Endodermal cell (in vitro differentiated cells): ENCODE measurements around the gene GFOD2. TPM values are rescaled to one million over a fixed set of nuclear protein-coding genes. Genes with fewer than 3 reads are reported as not detected.

Source experiments
- DNase-seq: peaks from one replicate; pipeline ENCODE4 v3.0.0-alpha.2; 2017
- H3K27ac ChIP-seq: 2 replicates; pipeline ENCODE4 v1.5.1; 2013; ENCODE audit warnings: mild to moderate bottlenecking, low read depth, low read length, moderate library complexity
- H3K27me3 ChIP-seq: 2 replicates; pipeline ENCODE4 v1.6.1; 2013; ENCODE audit warnings: mild to moderate bottlenecking, low read length, moderate library complexity; ENCODE audit not compliant: insufficient read depth, control insufficient read depth, poor library complexity, severe bottlenecking
- H3K36me3 ChIP-seq: 2 replicates; pipeline ENCODE4 v1.7.0; 2013; ENCODE audit warnings: mild to moderate bottlenecking, low read length, moderate library complexity; ENCODE audit not compliant: control insufficient read depth, insufficient read depth
- H3K4me1 ChIP-seq: one replicate; pipeline ENCODE4 v1.7.0; 2013; ENCODE audit warnings: low read length; ENCODE audit not compliant: control insufficient read depth, insufficient read depth
- H3K4me3 ChIP-seq: 2 replicates; pipeline ENCODE4 v1.5.1; 2013; ENCODE audit warnings: mild to moderate bottlenecking, low read length, moderate library complexity
- H3K9ac ChIP-seq: 2 replicates; pipeline ENCODE4 v1.6.1; 2013; ENCODE audit warnings: mild to moderate bottlenecking, low read length, moderate library complexity; ENCODE audit not compliant: poor library complexity, severe bottlenecking; ENCODE audit errors: extremely low read depth
- H3K9me3 ChIP-seq: 2 replicates; pipeline ENCODE4 v1.6.1; 2013; ENCODE audit warnings: mild to moderate bottlenecking, low read length, moderate library complexity; ENCODE audit not compliant: control insufficient read depth
- H3K27ac Mint-ChIP-seq: 2 replicates; pipeline ENCODE4 v1.8.0; 2020; ENCODE audit warnings: mixed read lengths
- H3K27me3 Mint-ChIP-seq: 2 replicates; pipeline ENCODE4 v1.8.0; 2021; ENCODE audit warnings: mild to moderate bottlenecking, mixed read lengths; ENCODE audit not compliant: insufficient read depth
- H3K36me3 Mint-ChIP-seq: 2 replicates; pipeline ENCODE4 v1.8.0; 2020; ENCODE audit warnings: low read depth, mixed read lengths
- H3K4me1 Mint-ChIP-seq: 2 replicates; pipeline ENCODE4 v1.8.0; 2020; ENCODE audit warnings: mixed read lengths
- H3K4me3 Mint-ChIP-seq: 2 replicates; pipeline ENCODE4 v1.8.0; 2020; ENCODE audit warnings: mild to moderate bottlenecking, moderate library complexity, mixed read lengths
- H3K9me3 Mint-ChIP-seq: 2 replicates; pipeline ENCODE4 v1.8.0; 2020; ENCODE audit warnings: mild to moderate bottlenecking, mixed read lengths
- CTCF ChIP-seq: fragments of 200-600 bp; sonication (generic); conservative IDR thresholded peaks from 2 replicates; pipeline ENCODE4 v1.5.0; 2021; ENCODE audit warnings: antibody characterized with exemption, mild to moderate bottlenecking
- WGBS, 2 experiments: methylation state at CpG; one replicate each; pipeline versions ENCODE4 v1.1.5 to v1.1.7; 2013; ENCODE audit warnings: missing lambda C conversion rate in 2 of 2, mixed read lengths in 1 of 2; ENCODE audit not compliant: insufficient coverage in 1 of 2, insufficient read length in 1 of 2; 5-methylcytosine and 5-hydroxymethylcytosine counted together
- total RNA-seq, 2 donors: library from RNA; stranded (reverse); fragmentation: NEBNext Ultra II Directional in 1 of 2; extraction: Animal tissue kit (Norgen Biotek cat#: 25700) in 1 of 2; gene quantifications; 2 replicates in 1 of 2; 3 replicates in 1 of 2; pipeline ENCODE4 v1.2.1, GENCODE V29; 2021

The GFOD2 gene
- total RNA-seq, 2 donors from 2014 or later = 18.2 to 21.2 TPM

GRCh38 chr16:67729636-67730248, 10.6 kb upstream of the GFOD2 start:
- H3K27me3 Mint-ChIP-seq = no peaks in the 10 kb centered on the region
- H3K27ac Mint-ChIP-seq = no peak overlapping the region
- WGBS, 2 experiments = 96 to 98% methylated on average over 8 to 14 of the region's 14 CpGs
- Histone ChIP-seq H3K9ac (no peak overlapping the region), H3K4me3 (no peak overlapping the region), H3K4me1 (no peaks in the 10 kb centered on the region), H3K9me3 (no peaks in the 10 kb centered on the region), H3K36me3 (peaks cover 30% of the 10 kb centered on the region), H3K27ac (no peak overlapping the region), H3K27me3 (no peaks in the 10 kb centered on the region)
- no peak for DNase-seq
- no peaks in the 10 kb centered on the region for H3K9me3 Mint-ChIP-seq
- no peaks in the 10 kb centered on the region for H3K4me1 Mint-ChIP-seq
- H3K4me3 Mint-ChIP-seq = no peak overlapping the region
- no peak for TF ChIP-seq CTCF
- peaks cover 41% of the 10 kb centered on the region for H3K36me3 Mint-ChIP-seq

GRCh38 chr16:67727521-67728485, 8.7 kb upstream of the GFOD2 start:
- Mint-ChIP-seq H3K4me1 (no peaks in the 10 kb centered on the region), H3K27me3 (no peaks in the 10 kb centered on the region), H3K9me3 (no peaks in the 10 kb centered on the region), H3K4me3 (no peak overlapping the region), H3K36me3 (peaks cover 47% of the 10 kb centered on the region), H3K27ac (no peak overlapping the region)
- no peaks in the 10 kb centered on the region for H3K4me1 ChIP-seq
- H3K9ac ChIP-seq = no peak overlapping the region
- H3K27me3 ChIP-seq = no peaks in the 10 kb centered on the region
- H3K4me3 ChIP-seq = no peak overlapping the region
- H3K9me3 ChIP-seq = no peaks in the 10 kb centered on the region
- WGBS, 2 experiments = 90 to 92% methylated on average over 10 to 22 of the region's 22 CpGs
- H3K36me3 ChIP-seq = peaks cover 35% of the 10 kb centered on the region
- no peak for TF ChIP-seq CTCF
- H3K27ac ChIP-seq = no peak overlapping the region
- no peak for DNase-seq

GRCh38 chr16:67726106-67727034, 7.3 kb upstream of the GFOD2 start:
- Histone ChIP-seq H3K9me3 (no peaks in the 10 kb centered on the region), H3K4me1 (no peaks in the 10 kb centered on the region), H3K4me3 (no peak overlapping the region), H3K36me3 (peaks cover 32% of the 10 kb centered on the region), H3K27me3 (no peaks in the 10 kb centered on the region), H3K9ac (no peak overlapping the region), H3K27ac (no peak overlapping the region)
- Mint-ChIP-seq H3K27ac (no peak overlapping the region), H3K4me3 (no peak overlapping the region), H3K27me3 (no peaks in the 10 kb centered on the region), H3K36me3 (peaks cover 38% of the 10 kb centered on the region), H3K4me1 (no peaks in the 10 kb centered on the region), H3K9me3 (no peaks in the 10 kb centered on the region)
- TF ChIP-seq CTCF = no peak
- WGBS, 2 experiments = 94 to 96% methylated on average over 4 to 8 of the region's 8 CpGs
- DNase-seq = no peak
